G401 (cell line): Measurements from ENCODE around the gene SLC9A9. TPM values are rescaled to one million over a fixed set of nuclear protein-coding genes. Genes with fewer than 3 reads are reported as not detected.

Experiments
- DNase-seq: peaks from one replicate; pipeline ENCODE4 v3.0.0-alpha.2; 2015; ENCODE audit warnings: low spot score
- in situ Hi-C: cut with HindIII; loops from 2 replicates; pipeline ENCODE4 v1.10.0; 2016; ENCODE audit warnings: low sequenced_read_pairs, mixed read lengths
- total RNA-seq: library from RNA; depleted of rRNA; stranded (reverse); fragments of >200 nt; shearing (Covaris generic); gene quantifications from 2 replicates; pipeline ENCODE4 v1.2.3, GENCODE V29; 2014

Gene SLC9A9
- total RNA-seq, 1 experiment from 2014 or later: not detected

GRCh38 chr3:143266511-143266910 is 581.8 kb downstream of the SLC9A9 start:
- no peak for DNase-seq
- in situ Hi-C loops: no loop called here

- no peak for DNase-seq
- in situ Hi-C loops: no loop called here
Observed at GRCh38 chr3:143265501-143266070, 582.7 kb downstream of the SLC9A9 start.

GRCh38 chr3:143263852-143264513 is 584.3 kb downstream of the SLC9A9 start:
- no peak for DNase-seq
- in situ Hi-C loops: no loop called here

GRCh38 chr3:143261848-143262247 is 586.4 kb downstream of the SLC9A9 start:
- in situ Hi-C loops: no loop called here
- no peak for DNase-seq

- no peak for DNase-seq
- in situ Hi-C loops: no loop called here
Observed at GRCh38 chr3:143258692-143259091, 589.6 kb downstream of the SLC9A9 start.

GRCh38 chr3:143256416-143256815 is 591.9 kb downstream of the SLC9A9 start:
- in situ Hi-C loops: no loop called here
- DNase-seq: no peak

GRCh38 chr3:143255739-143256138 is 592.5 kb downstream of the SLC9A9 start:
- DNase-seq: no peak
- in situ Hi-C loops: no loop called here

- DNase-seq: no peak
- in situ Hi-C loops: no loop called here
Observed at GRCh38 chr3:143252931-143253330, 595.3 kb downstream of the SLC9A9 start.

- DNase-seq: no peak
- in situ Hi-C loops: no loop called here
Observed at GRCh38 chr3:143249014-143249413, 599.3 kb downstream of the SLC9A9 start.

GRCh38 chr3:143247073-143247472 is 601.2 kb downstream of the SLC9A9 start:
- no peak for DNase-seq
- in situ Hi-C loops: no loop called here

- in situ Hi-C loops: no loop called here
- no peak for DNase-seq
Observed at GRCh38 chr3:143245692-143246091, 602.6 kb downstream of the SLC9A9 start.

GRCh38 chr3:143244516-143245063 is 603.7 kb downstream of the SLC9A9 start:
- in situ Hi-C loops: no loop called here
- no peak for DNase-seq

GRCh38 chr3:143243686-143244085 is 604.6 kb downstream of the SLC9A9 start:
- no peak for DNase-seq
- in situ Hi-C loops: no loop called here

GRCh38 chr3:143242691-143243090 is 605.6 kb downstream of the SLC9A9 start:
- in situ Hi-C loops: no loop called here
- no peak for DNase-seq

GRCh38 chr3:143242101-143242500 is 606.2 kb downstream of the SLC9A9 start:
- no peak for DNase-seq
- in situ Hi-C loops: no loop called here

GRCh38 chr3:143241481-143241951 is 606.8 kb downstream of the SLC9A9 start:
- in situ Hi-C loops: no loop called here
- DNase-seq: no peak

- in situ Hi-C loops: no loop called here
- no peak for DNase-seq
Observed at GRCh38 chr3:143240886-143241285, 607.4 kb downstream of the SLC9A9 start.

GRCh38 chr3:143239031-143239430 is 609.2 kb downstream of the SLC9A9 start:
- DNase-seq: no peak
- in situ Hi-C loops: no loop called here

- no peak for DNase-seq
- in situ Hi-C loops: no loop called here
Observed at GRCh38 chr3:143237077-143237627, 611.1 kb downstream of the SLC9A9 start.

GRCh38 chr3:143236226-143236964 is 611.9 kb downstream of the SLC9A9 start:
- in situ Hi-C loops: no loop called here
- no peak for DNase-seq
